Cortex of kidney (tissue), 1 donor: ENCODE results near the gene VIPR1.

Experiments used
- DNase-seq: peaks from one replicate; lab custom pipeline; 2025; lab: John Stamatoyannopoulos, UW

Gene VIPR1, protein sequence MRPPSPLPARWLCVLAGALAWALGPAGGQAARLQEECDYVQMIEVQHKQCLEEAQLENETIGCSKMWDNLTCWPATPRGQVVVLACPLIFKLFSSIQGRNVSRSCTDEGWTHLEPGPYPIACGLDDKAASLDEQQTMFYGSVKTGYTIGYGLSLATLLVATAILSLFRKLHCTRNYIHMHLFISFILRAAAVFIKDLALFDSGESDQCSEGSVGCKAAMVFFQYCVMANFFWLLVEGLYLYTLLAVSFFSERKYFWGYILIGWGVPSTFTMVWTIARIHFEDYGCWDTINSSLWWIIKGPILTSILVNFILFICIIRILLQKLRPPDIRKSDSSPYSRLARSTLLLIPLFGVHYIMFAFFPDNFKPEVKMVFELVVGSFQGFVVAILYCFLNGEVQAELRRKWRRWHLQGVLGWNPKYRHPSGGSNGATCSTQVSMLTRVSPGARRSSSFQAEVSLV

DNA sequence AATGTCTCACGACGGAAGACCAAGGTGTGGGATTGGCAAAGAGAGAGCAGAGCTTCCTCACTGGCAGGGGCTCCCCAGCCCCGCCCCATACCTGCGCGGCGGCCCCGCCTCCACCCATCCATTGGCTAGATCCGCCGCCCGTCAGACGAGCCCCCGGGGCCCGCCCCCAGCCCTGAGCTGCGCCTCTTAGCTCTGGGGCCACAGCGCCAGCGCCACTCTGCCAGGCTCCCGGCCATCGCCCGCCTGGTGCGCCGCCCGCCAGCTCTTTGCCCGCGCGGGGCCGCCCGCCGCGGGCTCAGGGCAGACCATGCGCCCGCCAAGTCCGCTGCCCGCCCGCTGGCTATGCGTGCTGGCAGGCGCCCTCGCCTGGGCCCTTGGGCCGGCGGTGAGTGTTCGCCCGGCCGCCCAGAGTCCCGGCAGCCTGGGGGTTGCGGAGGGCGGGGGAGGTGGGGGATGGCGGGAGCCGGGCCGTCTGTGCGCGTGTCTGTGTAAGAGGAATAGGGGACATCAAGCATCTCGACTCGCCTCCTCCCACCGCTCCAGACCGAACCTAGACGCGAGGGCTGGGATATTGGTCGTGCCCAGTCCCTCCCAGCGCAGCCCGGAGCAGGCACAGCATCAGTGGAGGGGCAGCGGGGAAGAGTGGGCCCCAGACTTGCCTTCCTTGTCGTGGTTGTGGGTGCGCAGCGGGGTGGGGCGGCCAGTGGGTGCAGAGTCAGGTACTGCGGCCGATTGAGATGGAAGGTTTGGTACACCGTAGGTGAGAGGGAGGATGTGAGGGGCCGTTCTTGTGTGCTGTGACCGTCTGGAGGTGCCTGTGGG, at the start of gene VIPR1:
TSS of gene VIPR1 (plus strand) at position 215 of the 822 bp plus-strand sequence. CDS start at position 308, 93 bp downstream.
- no peak for DNase-seq

DNA sequence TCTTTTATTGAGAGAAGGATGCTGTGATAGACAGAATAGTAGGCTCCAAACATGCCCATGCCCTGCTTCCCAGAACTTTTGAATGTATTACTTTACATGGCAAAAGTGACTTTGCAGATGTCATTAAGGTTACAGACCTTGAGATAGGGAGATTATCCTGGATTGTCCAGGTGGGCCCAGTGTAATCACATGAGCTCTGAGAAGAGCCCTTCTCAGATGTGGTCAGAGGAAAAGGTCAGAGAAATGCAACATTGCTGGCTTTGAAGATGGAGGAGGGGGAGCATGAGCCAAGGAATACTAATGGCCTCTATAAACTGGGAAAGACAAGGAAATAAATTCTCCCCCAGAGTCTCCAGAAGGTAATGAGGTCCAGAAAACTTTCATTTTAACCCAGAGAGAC, 46.2 kb upstream of the VIPR1 start:
- no peak for DNase-seq

DNA sequence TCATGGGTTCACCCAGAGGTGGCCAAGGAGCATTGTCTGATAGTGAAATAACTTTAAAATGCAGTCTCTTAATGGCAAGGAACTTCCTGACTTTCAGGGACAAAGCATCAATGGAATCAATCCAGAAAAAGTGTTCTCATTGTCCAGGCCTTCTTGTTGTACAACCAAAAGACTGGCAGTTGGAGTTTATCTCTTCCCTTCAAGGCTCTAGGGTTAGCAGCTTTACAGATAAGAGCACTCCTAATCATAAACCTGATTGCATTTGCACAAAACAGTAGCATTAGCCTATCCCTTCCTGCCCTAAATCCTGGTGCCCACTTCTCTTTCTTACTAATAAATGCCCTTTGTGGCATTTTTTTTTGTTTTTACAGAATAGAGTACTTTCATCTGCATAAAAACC, 43.3 kb upstream of the VIPR1 start:
- no peak for DNase-seq

DNA sequence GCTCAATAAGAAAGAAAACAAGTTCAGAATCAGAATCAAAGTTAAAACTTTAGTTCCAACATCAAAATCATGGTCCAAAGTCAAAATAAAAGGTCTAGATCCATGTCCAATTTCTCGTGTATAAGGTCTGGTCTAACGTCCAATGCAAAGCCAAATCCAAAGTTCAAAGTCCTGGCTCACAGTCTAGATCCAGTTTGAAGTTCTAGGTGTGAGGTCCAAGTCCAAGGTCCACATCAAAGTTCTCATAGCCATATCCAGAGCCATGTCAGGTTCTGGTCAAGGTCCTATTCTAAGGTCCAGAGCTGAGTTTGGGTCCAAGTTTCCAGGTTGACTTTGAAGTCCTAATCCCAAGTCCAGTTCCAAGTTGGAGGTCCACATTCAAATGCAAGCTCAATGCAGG, 40.7 kb upstream of the VIPR1 start:
- DNase-seq: no peak

DNA sequence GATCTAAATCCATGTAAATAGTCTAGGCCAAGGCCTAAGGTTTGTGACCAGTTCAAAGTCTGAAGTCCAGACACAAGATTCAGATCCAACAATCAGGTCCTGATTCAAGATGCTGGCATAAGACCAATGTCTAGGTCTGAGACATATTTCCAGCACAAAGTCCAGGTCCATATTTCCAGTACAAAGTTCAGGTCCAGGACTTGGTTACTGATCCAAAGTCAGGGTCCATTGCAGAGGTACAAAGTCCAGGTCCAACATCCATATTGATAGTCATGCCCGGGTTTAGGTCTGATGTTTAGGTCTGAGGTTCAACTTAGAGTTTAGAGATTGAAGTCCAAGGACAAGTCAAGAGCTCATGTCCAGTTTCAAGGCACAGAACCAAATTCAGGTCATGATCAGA, 39.4 kb upstream of the VIPR1 start:
- no peak for DNase-seq

DNA sequence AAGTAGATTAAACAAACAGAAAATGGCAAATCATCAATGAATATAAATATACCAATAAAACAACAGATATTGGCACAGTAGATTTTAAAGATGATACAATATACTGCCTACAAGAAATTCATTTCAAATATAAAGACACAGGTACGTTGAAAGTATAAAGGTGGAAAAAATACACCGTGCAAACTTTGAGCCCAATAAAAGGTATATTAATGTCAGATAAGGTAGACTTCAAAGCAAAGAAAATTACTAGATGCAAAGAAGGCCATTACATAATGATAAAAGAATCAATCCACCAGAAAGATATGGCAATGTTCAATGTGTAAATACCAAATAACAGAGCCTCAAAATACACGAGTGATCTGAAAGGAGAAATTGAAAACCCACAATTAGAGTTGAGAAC, 34.3 kb upstream of the VIPR1 start:
- DNase-seq: no peak

DNA sequence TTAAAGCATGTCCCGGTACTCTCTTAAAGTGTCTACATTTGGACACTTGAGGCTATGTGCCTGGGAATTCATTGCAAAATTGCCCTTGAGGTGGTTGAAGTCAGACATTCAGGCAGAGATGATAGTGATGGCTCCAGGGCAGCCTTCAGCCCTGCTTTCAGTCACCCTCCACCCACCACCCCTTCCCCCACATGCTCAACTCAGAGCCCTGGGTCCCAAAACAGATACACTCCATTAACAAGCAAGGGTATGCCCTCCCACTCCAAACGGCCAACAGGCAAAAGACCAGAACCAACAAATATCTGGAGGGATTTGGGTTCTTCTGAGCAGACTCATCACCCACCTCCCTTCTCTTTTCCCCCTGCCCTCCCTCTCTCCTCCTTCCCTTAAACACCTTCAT, 29.9 kb upstream of the VIPR1 start:
- DNase-seq: no peak

DNA sequence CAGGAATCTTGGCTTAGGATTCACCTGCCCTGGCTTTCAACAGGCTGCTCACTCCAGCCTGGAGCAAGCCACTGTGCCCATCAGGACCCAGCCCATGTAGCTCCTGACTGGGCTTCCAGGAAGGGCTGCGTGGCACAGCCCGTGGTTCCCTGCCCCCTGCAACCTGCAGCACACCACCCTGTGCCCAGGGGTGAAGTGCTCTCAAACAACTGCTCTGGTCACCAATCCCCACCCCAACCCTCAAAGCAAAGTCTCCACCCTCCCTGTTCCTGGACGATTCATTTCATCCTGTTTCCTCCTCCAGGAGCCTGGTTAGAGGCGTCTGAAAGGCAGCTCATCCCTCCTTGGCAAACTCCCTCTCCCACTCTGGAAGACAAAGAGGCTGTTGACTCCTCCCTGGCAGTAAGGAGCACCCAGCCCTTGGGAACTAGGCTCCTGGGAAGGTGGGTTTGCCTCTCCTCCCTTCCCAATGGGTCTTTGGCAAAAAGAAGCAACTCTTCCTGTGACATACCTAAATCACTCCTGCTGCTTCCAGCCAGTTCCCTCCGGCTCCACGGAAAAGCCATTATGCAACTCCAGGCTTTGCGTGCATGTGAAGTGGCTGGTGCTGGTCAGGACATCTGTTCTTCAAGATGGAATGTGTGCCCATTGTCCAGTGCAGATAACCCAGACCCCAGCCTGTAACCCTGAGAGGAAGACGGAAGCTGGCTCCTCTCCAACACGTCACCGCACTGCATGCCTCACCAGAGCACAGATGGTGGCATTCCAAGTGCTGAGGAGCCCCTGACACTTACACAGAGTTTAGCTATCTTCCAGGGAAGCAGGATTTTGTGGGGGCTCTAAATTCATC, 29.1 kb upstream of the VIPR1 start:
- no peak for DNase-seq

DNA sequence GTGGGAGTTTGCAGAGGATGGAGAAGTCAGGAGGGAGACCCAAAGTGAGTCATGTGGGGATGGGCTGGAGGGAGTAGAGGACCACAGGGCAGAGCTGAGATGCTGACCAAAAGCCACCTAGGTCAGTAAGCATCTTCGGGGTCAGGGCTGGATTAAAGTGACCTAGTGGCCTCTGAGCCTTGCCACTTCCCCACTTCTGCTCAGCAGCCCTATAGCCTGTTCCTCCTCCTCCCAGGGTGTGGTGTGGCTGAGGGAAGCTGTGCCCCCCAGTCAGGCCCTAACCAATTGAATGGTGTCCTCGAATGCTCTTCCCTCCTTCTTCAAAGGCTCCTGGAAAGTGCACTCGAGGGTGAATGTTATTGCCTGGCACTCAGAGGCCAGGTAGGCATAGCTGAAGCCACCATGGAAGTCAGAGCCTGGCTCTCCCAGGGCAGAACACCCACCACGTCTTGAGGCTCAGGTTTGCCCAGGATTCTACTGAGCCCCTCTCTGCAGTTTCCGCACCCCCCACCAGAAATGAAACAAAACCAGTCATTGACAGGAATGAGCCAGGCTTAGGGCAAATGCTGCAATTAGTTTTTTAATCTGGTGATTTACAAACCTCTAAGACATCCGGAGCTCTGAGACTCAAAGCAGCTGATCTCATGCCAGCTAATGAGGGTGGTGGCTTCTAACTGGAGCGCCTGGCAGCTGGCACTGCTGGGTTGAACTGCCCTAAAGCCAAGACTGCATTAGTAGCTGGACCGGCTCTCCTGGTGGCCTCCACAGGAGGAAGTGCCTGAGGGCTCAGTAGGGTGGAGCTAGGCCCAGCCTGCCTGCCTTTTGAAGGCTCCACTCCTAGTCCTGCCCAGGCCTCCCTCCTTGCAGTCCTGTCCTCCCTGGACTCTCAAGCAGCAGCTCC, 26.0 kb upstream of the VIPR1 start:
- DNase-seq: no peak

DNA sequence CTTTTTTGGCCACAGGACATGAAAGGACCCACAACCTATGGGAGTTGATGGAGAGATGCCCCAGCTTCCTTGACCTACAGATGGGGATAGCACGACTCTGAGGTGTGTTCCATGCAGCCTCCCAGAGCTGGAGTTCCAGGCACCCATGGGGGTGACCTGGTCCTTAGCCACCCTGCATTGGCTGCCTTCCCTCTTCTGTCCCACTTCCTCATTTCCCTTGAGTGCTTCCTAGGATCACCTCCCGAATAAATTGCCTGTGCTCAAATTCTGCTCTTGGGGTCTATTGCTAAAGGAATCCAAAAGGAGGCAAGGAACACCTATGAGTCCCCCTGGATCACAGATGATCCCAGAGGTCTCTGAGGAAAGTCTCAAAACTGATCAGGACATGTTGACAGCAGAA, 24.7 kb upstream of the VIPR1 start:
- no peak for DNase-seq

DNA sequence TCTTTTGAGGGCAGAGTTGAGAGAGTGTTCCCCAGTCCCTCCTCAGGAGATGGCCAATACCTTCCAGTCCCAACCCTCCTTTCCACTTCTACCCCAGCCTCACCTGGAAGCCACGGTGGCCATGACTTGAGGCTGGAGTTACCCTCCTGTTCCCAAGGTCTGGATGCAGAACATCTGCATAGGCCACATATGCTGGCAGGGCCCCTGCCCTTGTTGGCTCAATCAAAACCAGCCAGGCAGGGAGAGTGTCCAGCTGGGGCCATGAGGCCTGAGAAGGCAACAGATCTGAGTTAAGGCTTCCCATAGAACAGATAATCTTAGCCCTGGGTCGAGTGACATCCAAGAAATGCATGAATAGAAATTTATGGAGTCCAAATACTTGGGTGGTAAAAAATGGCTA, 23.6 kb upstream of the VIPR1 start:
- DNase-seq: no peak

DNA sequence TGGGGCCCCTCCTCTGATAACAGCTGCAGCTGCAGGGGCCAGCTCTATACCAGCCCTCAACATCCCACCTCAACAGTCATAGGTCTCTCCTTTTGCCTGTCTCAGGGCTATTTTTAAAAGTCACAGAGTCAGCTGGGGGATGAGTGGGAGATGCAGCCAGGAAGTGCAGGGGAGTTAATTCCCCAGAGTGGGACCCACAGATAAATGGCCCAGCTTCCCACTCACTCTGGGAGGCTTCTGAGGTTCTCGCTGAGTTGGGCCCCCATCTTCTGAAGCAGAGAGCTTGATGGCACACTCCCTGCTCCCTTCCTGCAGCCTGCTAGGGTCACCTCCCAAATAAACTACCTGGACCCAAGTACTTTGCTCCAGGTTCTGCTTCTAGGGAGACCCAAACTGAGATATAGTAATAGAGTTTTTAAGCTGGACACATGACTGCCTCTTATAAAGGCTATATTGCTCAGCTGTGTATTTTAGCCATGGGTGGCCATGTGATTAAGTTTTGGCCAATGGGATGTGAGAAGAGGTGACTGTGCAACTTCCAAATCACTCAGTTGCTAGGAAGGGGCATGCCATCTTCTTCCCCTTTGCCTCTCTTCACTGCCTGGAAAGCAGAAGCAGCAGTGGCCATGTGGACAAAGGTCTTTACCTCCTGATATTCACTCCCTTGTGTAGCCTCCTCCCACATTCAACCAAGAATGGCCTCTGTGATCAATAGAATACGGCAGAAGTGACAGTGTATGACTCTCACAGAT, 15.5 kb upstream of the VIPR1 start:
- DNase-seq: no peak

DNA sequence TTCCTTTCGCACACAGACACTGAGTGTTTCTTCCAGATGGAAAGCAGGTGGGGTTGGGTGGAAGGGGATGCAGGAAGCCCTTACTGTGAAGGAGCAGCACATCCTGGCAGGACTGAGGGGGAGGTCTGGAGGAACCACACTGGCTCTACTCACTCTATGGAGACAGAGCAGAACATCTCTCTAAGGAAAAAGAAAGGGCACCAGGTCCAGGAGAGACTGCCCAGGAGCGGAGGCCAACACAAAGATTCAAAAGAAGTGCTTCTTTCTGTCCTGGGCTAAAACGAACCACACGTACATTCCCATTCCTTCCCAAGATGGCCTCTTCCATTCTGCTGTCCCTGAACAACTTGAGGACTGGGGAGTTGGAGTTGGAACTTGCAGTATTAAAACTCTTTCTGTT, 13.8 kb upstream of the VIPR1 start:
- no peak for DNase-seq

DNA sequence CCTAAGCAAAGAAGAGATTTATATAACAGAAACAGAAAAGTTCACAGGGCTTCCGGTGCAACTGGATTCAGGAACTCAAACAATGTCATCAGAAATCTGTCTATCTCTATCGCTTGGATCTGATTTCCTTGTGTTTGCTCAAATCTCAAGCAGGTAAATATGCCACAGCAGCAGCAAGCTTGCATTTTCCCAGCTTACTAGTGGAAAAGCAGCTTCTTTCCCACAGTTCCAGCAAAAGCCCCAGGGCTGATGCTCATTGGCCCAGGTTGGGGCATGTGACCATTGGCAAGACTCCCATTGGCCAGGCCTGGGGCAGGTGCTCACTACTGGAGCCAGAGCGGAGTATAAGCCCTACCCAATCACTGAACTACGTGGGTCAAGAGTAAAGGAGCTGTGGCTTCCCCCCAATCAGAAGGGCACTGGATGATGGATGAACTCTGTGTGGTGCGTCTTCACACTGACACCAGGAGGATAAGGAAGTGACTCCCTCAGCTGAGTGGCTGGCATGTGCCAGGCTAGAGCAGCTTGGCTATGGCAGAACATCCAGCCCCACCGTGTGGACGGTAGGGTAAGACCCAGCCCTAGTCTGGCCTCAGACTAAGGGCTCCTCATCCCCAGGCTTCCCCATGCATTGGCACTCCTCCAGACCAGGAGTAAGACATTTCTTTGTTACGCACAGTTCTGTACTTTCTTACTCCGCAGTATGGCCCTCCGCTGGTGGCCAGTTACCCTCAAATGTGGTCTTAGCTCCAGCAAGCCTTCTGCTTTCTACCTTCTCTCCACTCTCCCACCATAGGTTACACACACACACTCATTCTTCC, 13.1 kb upstream of the VIPR1 start:
- DNase-seq: no peak

DNA sequence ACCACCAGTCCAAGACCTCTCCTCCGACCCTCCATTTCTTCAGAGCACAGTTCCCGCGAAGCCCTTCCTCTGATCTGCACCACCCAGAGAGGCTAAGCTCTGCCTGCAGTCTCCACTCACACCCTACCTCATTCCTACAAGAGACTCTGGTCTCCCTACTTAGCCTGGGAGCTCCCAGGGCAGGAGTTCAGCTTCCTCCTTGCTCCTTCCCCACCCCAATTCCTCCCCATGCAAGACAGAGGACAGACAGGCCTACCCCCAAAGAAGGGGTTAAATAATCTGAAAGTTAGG, 12.6 kb upstream of the VIPR1 start:
- DNase-seq: no peak

DNA sequence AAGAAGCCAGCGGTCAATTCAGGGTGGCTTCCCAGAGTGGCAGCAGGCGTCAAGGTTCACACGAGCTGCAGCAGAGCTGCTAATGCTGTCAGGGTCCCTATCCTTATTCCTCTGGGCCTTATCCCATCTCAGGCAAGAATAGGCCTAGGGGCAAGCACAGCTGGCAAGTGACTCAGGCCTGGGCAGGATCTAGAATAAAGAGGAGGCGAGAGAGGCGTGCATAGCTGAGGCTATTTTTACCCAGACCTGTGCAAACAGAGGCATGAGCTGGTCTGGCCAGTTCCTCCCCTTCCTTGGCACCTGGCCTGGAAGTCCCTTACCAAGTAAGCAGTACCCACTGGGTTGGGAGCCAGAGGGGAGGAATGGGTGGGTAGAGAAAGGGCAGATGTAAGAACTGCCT, 12.2 kb upstream of the VIPR1 start:
- DNase-seq: no peak

DNA sequence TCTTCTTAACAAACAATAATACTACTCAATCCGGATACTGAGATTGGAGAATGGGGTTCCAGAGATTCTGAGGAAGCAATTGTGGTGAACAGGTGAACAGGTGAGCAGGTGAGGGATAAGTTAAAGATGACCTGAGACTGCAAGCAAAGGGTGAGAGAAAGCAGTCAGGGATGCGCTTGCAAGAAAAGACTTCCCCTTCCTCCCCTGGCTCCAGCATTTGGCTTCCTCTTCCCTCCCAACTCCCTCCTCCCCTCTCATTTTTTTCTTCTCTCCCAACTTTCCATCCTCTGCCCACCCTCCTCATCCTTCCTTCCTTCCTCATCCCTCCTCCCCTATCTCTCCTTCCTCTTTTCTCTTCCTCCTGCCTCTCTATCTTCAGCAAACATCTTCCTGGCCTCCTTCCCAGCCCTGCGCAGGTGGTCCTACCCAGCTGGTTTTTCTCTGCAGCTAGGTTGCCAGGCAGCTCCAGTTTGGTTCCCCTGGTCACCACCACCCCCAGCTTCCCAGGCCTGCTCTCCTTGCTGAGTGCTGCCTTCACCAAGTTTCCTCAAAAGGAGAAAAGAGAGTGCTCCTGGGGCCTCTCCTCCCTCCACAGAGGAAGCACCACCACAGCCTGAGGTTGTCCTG, 10.4 kb upstream of the VIPR1 start:
- no peak for DNase-seq

DNA sequence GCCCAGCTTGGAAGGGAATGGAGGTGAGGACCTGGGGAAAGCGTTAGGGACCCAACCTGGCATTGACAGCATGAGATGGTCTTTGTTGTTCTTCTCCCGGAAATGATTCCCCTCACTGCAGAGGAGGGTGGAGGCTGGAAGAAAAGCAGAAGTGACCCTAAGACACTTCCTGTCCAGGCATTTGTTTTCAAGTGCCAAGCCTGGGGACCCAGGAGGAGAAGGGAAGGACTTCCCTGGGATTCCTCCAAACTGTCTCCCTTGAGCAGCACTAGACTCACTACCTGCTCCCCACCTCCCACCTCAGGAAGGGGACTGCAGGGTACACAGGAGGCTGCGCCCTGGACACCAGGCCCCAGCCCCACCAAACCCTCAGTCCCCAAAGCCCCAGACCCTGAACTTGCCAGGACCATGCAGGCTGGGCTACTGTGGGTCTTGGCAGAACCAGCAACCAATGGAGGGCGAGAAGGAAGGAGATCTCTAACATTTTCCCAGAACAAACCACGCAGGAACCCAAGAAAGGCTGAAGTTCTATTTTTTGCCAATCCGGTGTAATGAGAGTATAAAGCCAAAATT, 9.8 kb upstream of the VIPR1 start:
- DNase-seq: no peak
